ENCODE data around the gene HEXB. TPM values are rescaled to one million over a fixed set of nuclear protein-coding genes. Genes with fewer than 3 reads are reported as not detected.
"Not testable (repeated sequence)": the region's sequence is repeated elsewhere in the genome, so short reads cannot be mapped to it uniquely, and the experiment has no call there.

The HEXB gene
- total RNA-seq, 1 donor from 2014 or later = 90.6 TPM

- intact Hi-C loops (cut with DNase I) = no loop called here
- no peak for DNase-seq (ENCODE audit: low spot score)
Observed at GRCh38 chr5:74686962-74687751, 2.1 kb downstream of the HEXB start.

- intact Hi-C loops (cut with DNase I) = no loop called here
- no peak for DNase-seq (ENCODE audit: low spot score)
Observed at GRCh38 chr5:74693191-74693590, 8.2 kb downstream of the HEXB start.

- DNase-seq (ENCODE audit: low spot score) = no peak
- intact Hi-C loops (cut with DNase I) = no loop called here
Observed at GRCh38 chr5:74717596-74717995, 32.6 kb downstream of the HEXB start.

- no peak for DNase-seq (ENCODE audit: low spot score)
- intact Hi-C loops (cut with DNase I) = no loop called here
Observed at GRCh38 chr5:74722271-74722670, 37.2 kb downstream of the HEXB start.

GRCh38 chr5:74725331-74725730 lies 40.3 kb downstream of the HEXB start:
- intact Hi-C loops (cut with DNase I) = no loop called here

GRCh38 chr5:74736759-74737158 lies 51.7 kb downstream of the HEXB start:
- DNase-seq (ENCODE audit: low spot score) = no peak
- intact Hi-C loops (cut with DNase I) = no loop called here

More at GRCh38 chr5:74725331-74725730, 40.3 kb downstream of the HEXB start:
- no peak for DNase-seq (ENCODE audit: low spot score)

GRCh38 chr5:74738406-74738805 lies 53.4 kb downstream of the HEXB start:
- DNase-seq (ENCODE audit: low spot score) = no peak
- intact Hi-C loops (cut with DNase I) = no loop called here

- DNase-seq (ENCODE audit: low spot score); intact Hi-C loops (cut with DNase I): not testable (repeated sequence)
Observed at GRCh38 chr5:74748742-74749141, 63.7 kb downstream of the HEXB start.

GRCh38 chr5:74761241-74761640 lies 76.2 kb downstream of the HEXB start:
- intact Hi-C loops (cut with DNase I) = no loop called here
- DNase-seq (ENCODE audit: low spot score) = no peak

- intact Hi-C loops (cut with DNase I) = no loop called here
- no peak for DNase-seq (ENCODE audit: low spot score)
Observed at GRCh38 chr5:74762599-74762998, 77.6 kb downstream of the HEXB start.

GRCh38 chr5:74763504-74763903 lies 78.5 kb downstream of the HEXB start:
- no peak for DNase-seq (ENCODE audit: low spot score)
- intact Hi-C loops (cut with DNase I) = no loop called here

- DNase-seq (ENCODE audit: low spot score) = no peak
- intact Hi-C loops (cut with DNase I) = no loop called here
Observed at GRCh38 chr5:74765201-74765600, 80.2 kb downstream of the HEXB start.

- no peak for DNase-seq (ENCODE audit: low spot score)
- intact Hi-C loops (cut with DNase I) = loop anchor here (1.0 kb wide), 1 partner anchor 153 kb away; no protein-coding TSS in a partner anchor
Observed at GRCh38 chr5:74765929-74766328, 80.9 kb downstream of the HEXB start.

- no peak for DNase-seq (ENCODE audit: low spot score)
- intact Hi-C loops (cut with DNase I) = loop anchor here (1.0 kb wide), 1 partner anchor 153 kb away; no protein-coding TSS in a partner anchor
Observed at GRCh38 chr5:74766418-74766848, 81.4 kb downstream of the HEXB start.

- DNase-seq (ENCODE audit: low spot score) = peak; percentile 97
- intact Hi-C loops (cut with DNase I) = loop anchor here (1.0 kb wide), 1 partner anchor 152 kb away; no protein-coding TSS in a partner anchor
Observed at GRCh38 chr5:74766849-74767578, 82.0 kb downstream of the HEXB start, which contains the start of the genes GFM2 and NSA2. Gene GFM2, minus strand, starts transcription at chr5:74767117. Its CDS starts 3,375 bp downstream, at chr5:74763742. Gene NSA2, plus strand, starts transcription at chr5:74767249. Its CDS starts 112 bp downstream, at chr5:74767361.

GRCh38 chr5:74767579-74767913 lies 82.5 kb downstream of the HEXB start:
- intact Hi-C loops (cut with DNase I) = no loop called here
- DNase-seq (ENCODE audit: low spot score) = no peak

Other genes with a start within 250 kb of the HEXB start
- 6.6 TPM for gene ENC1, start 44.5 kb upstream of the HEXB start, total RNA-seq
- gene GFM2, start 81.9 kb downstream of the HEXB start, total RNA-seq = 45.2 TPM
- gene NSA2, start 82.0 kb downstream of the HEXB start, total RNA-seq = 34.2 TPM
- 6.5 TPM for gene FAM169A, start 181.2 kb downstream of the HEXB start, total RNA-seq